NT2/D1 (cell line): ENCODE data around the gene SLC22A31.
"Not testable (repeated sequence)": the region's sequence is repeated elsewhere in the genome, so short reads cannot be mapped to it uniquely, and the experiment has no call there.

Experiments used
- DNase-seq: peaks from one replicate; pipeline ENCODE4 v3.0.0-alpha.2; 2011; ENCODE audit warnings: low read depth, low spot score
- H3K27me3 ChIP-seq: 2 replicates; pipeline ENCODE4 v1.6.0; 2011; ENCODE audit warnings: mild to moderate bottlenecking; ENCODE audit not compliant: insufficient read length, insufficient read depth
- H3K36me3 ChIP-seq: 2 replicates; pipeline ENCODE4 v1.6.1; 2011; ENCODE audit warnings: mild to moderate bottlenecking, low read length, mixed read lengths; ENCODE audit not compliant: insufficient read depth, insufficient read length
- H3K4me1 ChIP-seq: 2 replicates; pipeline ENCODE4 v1.5.1; 2011; ENCODE audit not compliant: insufficient read depth, insufficient read length
- H3K4me3 ChIP-seq: 2 replicates; pipeline ENCODE4 v1.5.1; 2011; ENCODE audit warnings: low read depth; ENCODE audit not compliant: insufficient read length
- H3K9ac ChIP-seq: 2 replicates; pipeline ENCODE4 v1.6.0; 2011; ENCODE audit warnings: low read depth; ENCODE audit not compliant: insufficient read length
- H3K9me3 ChIP-seq: 2 replicates; pipeline ENCODE4 v1.5.1; 2011; ENCODE audit warnings: mild to moderate bottlenecking, low read length; ENCODE audit not compliant: insufficient read depth
- SUZ12 ChIP-seq: IDR thresholded peaks from 2 replicates; pipeline ENCODE4 v1.6.1; 2011; ENCODE audit not compliant: insufficient read length, insufficient read depth; ENCODE audit errors: extremely low read depth
- YY1 ChIP-seq: IDR thresholded peaks from 2 replicates; pipeline ENCODE4 v1.6.1; 2011; ENCODE audit not compliant: insufficient read length, insufficient read depth
- ZNF274 ChIP-seq: IDR thresholded peaks from 2 replicates; pipeline ENCODE4 v1.6.1; 2011; ENCODE audit warnings: mild to moderate bottlenecking, low read depth, low read length

Gene SLC22A31

DNA sequence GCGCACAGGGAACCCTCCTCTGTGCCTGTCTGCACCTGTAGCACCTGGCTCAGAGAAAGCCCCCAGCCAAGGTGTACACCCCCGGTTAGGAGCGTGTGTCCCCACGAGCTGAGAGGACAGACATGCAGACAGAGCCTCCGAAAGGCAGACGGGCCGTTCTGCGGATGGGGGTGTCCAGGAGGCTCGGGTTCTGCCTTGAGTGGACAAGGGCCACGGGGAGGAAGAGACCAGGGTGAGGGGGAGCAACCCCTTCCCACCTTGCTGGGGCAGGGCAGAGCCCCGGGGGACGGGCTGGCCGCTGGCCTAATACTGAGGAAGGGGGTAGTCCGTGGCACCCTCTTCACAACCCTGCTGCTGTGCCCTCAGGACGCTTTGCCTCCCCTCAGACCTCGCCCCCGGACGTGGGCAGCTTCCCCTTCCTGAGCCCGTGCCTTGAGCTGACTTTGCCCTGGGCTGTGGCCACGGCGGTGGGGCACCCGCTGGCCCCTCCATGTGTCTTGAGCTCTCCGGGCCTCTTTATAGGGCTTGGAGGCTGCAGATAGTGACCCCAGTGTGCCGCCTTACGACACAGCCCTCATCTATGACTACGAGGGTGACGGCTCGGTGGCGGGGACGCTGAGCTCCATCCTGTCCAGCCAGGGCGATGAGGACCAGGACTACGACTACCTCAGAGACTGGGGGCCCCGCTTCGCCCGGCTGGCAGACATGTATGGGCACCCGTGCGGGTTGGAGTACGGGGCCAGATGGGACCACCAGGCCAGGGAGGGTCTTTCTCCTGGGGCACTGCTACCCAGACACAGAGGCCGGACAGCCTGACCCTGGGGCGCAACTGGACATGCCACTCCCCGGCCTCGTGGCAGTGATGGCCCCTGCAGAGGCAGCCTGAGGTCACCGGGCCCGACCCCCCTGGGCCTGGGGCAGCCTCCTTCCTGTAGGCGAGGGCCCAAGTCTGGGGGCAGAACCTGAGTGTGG is 5.7 kb downstream of the SLC22A31 start:
- Histone ChIP-seq H3K9me3 (peaks cover 10% of the 10 kb centered on the region; the same call in 1 of the 2 replicates), H3K9ac (peak overlapping the region; percentile 21), H3K36me3 (no peaks in the 10 kb centered on the region), H3K4me1 (peaks cover 24% of the 10 kb centered on the region), H3K27me3 (peaks cover 25% of the 10 kb centered on the region), H3K4me3 (no peak overlapping the region)
- no peak for DNase-seq
- TF ChIP-seq ZNF274 (no peak), YY1 (no peak), SUZ12 (no peak)

DNA sequence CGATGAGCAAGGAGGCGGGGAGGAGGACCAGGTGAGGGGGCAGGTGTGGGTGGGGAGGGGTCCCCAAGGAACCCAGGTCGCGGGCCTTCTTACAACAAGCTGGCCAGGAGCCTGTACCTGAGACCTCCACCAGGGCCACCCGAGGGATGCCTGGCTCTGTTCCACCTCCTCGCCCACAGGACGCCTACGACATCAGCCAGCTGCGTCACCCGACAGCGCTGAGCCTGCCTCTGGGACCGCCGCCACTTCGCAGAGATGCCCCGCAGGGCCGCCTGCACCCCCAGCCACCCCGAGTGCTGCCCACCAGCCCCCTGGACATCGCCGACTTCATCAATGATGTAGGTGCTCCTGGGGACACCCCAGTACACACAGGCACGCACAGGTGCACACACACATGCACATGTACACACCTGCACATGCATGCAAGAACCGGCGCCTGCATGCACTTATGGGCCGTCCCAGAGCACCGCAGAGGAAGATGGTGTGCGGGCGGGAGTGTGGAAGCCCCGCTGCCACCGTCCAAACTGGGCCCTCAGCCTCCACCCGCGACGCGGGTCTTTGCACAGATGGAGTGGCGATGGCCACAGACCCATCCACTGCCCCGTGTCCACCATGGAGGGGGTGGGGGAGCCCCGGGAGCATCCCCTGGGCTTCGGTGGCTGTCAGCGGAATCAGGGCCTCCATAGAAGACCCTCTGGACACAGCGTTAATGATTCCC is 6.6 kb downstream of the SLC22A31 start:
- H3K4me1 ChIP-seq = peaks cover 22% of the 10 kb centered on the region
- peaks cover 20% of the 10 kb centered on the region for H3K27me3 ChIP-seq
- no peaks in the 10 kb centered on the region for H3K36me3 ChIP-seq
- DNase-seq = no peak
- peak overlapping the region; percentile 56 for H3K9ac ChIP-seq
- no peak overlapping the region for H3K4me3 ChIP-seq
- no peak for TF ChIP-seq ZNF274
- no peak for TF ChIP-seq SUZ12
- no peak for TF ChIP-seq YY1
- peaks cover 10% of the 10 kb centered on the region; the same call in 1 of the 2 replicates for H3K9me3 ChIP-seq

DNA sequence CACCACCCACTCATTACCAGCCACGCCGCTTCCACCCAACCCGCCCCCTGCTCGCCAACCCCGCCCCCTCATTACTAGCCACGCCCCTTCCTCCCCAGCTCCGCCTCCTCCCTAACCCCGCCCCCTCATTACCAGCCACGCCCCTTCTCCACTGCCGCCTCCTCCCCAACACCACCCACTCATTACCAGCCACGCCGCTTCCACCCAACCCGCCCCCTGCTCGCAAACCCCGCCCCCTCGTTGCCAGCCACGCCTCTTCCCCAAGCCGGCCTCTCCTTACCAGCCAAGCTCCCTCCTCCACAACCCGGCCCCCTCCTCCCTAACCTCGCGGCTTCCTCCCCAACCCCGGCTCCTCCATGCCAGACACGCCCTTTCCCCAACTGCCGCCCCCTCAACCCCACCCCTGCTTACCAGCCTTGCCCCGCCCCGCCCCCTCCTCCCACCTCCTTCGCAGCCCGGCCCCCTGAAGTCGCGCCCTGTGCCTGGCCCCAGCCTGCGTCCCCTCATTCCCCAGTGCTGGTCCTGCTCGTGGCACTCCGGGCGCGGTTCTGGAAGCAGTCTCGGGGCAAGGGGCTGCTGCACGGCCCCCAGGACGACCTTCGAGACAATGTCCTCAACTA is 7.3 kb downstream of the SLC22A31 start:
- H3K27me3 ChIP-seq = peaks cover 20% of the 10 kb centered on the region
- peaks cover 10% of the 10 kb centered on the region; the same call in 1 of the 2 replicates for H3K9me3 ChIP-seq
- DNase-seq = peak; percentile 69
- peak overlapping the region; percentile 56 for H3K9ac ChIP-seq
- no peak overlapping the region for H3K4me3 ChIP-seq
- peaks cover 22% of the 10 kb centered on the region for H3K4me1 ChIP-seq
- TF ChIP-seq SUZ12 = no peak
- no peak for TF ChIP-seq YY1
- TF ChIP-seq ZNF274 = no peak
- no peaks in the 10 kb centered on the region for H3K36me3 ChIP-seq

DNA sequence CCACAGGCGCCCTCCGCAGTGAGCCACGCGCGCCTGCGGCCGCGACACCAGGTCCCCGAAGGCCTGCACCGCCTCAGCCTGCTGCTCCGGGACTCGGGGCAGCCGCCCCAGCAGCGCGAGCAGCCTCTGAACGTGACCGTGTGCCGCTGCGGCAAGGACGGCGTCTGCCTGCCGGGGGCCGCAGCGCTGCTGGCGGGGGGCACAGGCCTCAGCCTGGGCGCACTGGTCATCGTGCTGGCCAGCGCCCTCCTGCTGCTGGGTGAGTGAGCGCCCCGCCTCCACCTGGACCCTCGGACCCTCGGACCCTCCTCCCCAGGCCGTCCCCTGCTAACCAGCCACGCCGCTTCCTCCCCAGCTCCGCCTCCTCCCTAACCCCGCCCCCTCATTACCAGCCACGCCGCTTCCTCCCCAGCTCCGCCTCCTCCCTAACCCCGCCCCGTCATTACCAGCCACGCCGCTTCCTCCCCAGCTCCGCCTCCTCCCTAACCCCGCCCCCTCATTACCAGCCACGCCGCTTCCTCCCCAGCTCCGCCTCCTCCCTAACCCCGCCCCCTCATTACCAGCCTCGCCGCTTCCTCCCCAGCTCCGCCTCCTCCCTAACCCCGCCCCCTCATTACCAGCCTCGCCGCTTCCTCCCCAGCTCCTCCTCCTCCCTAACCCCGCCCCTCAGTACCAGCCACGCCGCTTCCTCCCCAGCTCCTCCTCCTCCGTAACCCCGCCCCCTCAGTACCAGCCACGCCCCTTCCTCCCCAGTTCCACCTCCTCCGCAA is 8.0 kb downstream of the SLC22A31 start:
- H3K4me1 ChIP-seq = peaks cover 18% of the 10 kb centered on the region
- not testable (repeated sequence) for H3K9me3 ChIP-seq, H3K36me3 ChIP-seq
- peak overlapping the region; percentile 82 for H3K9ac ChIP-seq
- H3K4me3 ChIP-seq = peak overlapping the region; percentile 61
- peak; percentile 79 for DNase-seq
- peaks cover 20% of the 10 kb centered on the region for H3K27me3 ChIP-seq

DNA sequence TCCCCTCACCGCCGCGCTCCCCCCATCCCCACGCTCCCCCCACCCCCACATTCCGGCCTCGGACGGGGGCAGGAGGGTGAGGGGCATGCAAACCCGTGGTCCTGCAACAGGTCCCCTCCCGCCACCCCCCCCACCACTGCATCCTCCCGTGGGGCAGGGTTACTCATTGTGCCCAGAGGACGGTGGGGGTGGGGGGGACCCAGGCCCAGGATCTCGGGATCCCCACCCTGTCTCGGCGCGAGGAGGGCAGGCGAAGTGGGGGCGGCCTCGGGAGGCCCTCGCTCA is 8.5 kb downstream of the SLC22A31 start:
- no peaks in the 10 kb centered on the region for H3K36me3 ChIP-seq
- H3K9ac ChIP-seq = peak overlapping the region; percentile 82

DNA sequence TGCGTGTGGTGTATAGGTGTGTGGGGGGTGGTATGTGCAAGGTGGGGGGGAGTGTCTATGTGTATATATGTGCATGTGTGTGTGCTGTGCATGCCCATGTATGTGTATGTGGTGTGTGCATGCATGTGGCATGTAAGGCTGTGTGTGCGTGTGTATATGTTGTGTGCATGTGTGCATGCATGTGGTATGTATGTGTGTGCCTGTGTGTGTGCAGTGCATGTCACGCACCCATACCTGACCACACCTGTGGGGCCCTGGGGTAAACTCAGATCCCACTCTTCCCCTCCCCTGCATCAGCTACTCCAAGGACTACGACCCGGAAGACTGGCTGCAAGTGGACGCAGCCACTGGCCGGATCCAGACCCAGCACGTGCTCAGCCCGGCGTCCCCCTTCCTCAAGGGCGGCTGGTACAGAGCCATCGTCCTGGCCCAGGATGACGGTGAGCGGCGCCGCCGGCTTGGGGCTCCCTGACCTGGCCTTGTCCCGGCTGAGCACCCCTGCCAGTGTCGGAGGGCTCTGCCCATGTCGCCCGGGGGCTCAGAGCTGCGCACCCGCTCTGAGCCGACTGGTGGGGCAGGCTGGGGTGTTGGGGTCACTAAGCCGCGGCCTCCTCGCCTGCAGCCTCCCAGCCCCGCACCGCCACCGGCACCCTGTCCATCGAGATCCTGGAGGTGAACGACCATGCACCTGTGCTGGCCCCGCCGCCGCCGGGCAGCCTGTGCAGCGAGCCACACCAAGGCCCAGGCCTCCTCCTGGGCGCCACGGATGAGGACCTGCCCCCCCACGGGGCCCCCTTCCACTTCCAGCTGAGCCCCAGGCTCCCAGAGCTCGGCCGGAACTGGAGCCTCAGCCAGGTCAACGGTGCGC is 9.1 kb downstream of the SLC22A31 start:
- Histone ChIP-seq H3K4me3 (no peak overlapping the region), H3K9ac (no peak overlapping the region), H3K27me3 (peaks cover 20% of the 10 kb centered on the region), H3K9me3 (peaks cover 10% of the 10 kb centered on the region; the same call in 1 of the 2 replicates), H3K4me1 (peaks cover 13% of the 10 kb centered on the region), H3K36me3 (no peaks in the 10 kb centered on the region)
- DNase-seq = no peak
- TF ChIP-seq YY1 (no peak), SUZ12 (no peak), ZNF274 (no peak)

More for the DNA sequence above, 8.5 kb downstream of the SLC22A31 start:
- H3K4me1 ChIP-seq = peaks cover 13% of the 10 kb centered on the region
- no peak for TF ChIP-seq YY1
- no peak for TF ChIP-seq ZNF274
- TF ChIP-seq SUZ12 = no peak
- DNase-seq = no peak
- H3K27me3 ChIP-seq = peaks cover 20% of the 10 kb centered on the region
- H3K9me3 ChIP-seq = peaks cover 10% of the 10 kb centered on the region; the same call in 1 of the 2 replicates
- peak overlapping the region; percentile 61 for H3K4me3 ChIP-seq
